Fibroblast of skin of abdomen (primary cell): ENCODE results near the gene GALNT2.
A peak's percentile ranks its signal among the peaks of the same experiment; 100 is the strongest.

ENCODE experiments used
- DNase-seq: peaks from one replicate; pipeline ENCODE4 v3.0.0-alpha.2; 2013

GALNT2 gene

DNA sequence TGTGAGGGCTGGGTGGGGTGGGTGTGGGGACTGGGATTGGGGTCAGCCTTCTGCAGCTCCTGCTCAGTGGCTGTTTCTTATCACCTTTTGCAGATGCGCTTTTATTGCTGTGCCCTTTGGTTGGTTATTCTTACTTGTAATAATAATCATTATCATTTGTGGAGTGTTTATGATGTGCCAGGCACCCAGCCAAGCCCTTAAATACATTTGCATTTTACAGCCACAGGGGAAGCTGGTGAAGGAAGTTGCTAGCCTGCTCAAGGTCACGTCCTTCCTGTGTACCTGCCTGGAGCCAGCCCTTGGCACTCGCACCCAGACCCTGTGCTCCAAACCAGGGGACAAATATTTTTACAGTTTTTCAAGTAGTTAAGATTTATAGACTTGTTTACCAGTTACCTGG is 215.1 kb downstream of the GALNT2 start:
- no peak for DNase-seq

DNA sequence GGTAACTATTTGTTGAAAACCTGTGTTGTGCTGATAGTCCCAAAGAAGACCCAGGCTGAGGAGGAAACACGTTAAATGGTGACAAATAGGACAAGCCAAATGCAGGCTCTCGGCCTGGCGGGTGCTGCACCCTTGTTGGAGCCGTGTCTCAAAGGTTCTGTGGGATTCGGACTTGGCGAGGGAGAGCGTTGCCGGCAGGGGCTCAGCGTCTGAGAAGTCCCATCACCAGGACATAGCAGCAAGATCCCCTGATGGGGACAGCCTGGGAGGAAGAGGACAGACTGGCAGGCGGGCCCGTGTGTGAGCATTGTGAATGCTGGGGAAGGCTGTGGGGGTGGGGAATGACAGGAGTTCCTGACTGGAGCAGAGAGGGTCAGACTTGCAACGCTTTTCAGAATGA is 216.6 kb downstream of the GALNT2 start:
- no peak for DNase-seq

DNA sequence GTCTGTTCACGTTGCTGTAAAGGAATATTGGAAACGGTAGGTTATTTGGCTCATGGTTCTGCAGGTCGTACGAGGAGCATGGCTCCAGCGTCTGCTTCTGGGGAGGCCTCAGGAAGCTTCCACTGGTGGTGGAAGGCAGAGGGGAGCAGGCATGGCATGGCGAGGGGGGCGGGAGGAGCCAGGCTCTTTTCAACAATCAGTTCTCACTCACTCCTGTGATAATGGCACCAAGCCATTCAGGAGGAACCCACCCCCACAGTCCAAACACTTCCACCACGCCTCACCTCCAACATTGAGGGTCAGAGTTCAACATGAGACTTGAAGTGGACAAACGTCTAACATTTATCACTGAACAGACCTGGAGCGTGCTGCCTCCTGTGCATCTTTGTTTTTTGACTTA is 217.9 kb downstream of the GALNT2 start:
- DNase-seq = no peak

DNA sequence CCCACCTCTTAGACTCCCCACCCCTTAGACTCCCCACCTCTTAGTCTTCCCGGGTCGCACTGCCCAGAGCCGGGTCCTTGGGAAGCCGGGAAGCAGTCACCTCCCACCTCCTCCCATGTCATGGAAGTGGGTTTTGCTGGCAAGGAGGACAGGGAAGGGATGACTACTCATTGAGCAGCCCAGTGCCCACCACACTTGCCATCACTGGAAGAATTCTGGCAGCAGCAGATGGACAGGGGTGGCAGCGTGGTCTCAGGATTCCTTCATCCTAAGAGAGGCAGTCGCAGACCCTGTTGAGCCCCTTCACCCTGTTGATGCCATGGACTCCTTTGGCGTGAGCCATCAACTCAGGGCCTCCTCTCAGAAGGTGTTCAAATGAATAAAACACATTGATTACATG is 218.3 kb downstream of the GALNT2 start:
- DNase-seq = no peak

DNA sequence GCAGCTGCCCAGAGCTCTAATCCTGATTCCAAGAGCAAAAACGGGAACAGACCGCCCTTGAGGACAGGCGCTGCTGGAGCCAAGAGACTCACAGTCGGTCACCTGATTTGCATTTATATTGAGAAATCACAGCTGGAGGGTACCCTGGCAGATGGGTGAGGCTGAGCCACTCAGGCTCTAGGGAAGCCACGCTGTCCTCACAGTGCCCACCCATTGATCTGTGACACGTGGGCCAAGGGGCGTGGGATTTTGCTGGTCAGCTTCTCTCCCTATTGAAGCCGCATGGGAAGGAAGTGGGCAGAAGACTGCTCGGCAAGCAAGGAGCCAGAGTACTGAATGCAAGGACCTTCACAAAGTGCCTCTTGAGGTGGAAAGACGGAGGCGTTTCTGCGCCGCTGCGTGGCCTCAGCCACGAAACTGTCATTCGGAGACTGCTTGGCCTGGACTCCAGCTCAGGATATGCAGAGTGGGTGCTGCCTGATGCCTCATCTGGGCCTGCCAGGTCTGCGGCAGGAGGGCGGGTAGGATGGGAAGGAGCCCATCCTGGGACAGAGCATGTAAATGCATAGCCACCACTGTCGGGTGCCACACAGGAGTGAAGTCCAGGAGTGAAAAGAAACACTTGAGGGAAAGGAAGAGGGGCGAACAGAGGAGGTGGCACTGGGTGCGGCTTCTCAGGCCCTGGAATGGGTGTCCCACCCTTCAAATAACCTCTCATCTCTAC is 219.3 kb downstream of the GALNT2 start:
- no peak for DNase-seq

DNA sequence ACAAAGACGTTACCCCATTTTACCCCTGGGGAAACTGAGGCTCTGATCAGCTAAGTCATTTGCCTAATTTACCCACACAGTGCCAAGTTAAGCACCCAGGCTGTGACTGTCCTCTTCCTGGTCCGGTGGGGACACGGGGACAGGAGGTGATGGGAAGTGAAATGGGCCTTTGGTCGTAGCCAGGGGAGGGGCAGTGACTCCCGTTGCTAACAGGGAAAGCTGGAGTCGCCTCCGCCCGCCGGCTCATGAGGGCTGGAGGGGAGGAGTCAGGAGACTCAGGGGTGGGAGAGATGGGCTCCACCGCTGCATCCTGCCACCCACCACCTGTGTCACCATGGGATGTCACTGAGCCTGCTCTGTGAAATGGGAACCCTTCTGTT is 219.8 kb downstream of the GALNT2 start:
- no peak for DNase-seq

DNA sequence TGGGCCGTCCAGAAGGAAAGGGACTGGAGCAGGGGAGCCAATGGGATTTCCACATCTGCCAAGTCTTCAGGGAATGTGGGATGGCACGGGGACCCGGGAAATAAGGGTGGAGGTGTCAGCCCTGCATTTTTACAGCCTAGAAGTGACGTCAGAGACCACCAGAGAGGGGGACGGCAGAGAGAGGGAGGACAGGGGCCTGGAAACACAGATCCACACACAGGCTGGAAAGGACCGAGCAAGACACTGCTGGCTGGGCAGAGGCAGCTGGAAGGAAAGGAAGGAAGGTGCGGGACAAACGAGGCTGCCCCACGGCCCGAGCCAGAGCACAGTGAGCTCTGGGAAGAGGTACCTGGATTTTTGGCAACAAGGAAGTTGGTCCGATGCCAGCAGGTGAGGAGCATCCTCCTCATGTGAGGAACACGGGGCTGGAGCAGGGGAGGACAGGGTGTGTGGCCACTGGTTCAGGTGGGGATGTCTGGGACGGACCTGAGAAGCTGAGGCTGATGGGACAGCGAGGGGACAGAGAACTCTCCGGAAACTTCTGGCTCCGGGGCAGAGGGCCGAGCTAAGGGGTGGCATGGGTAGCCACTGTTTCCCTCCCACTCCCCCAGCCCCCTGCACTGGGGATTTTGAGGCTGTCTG is 220.8 kb downstream of the GALNT2 start:
- no peak for DNase-seq

DNA sequence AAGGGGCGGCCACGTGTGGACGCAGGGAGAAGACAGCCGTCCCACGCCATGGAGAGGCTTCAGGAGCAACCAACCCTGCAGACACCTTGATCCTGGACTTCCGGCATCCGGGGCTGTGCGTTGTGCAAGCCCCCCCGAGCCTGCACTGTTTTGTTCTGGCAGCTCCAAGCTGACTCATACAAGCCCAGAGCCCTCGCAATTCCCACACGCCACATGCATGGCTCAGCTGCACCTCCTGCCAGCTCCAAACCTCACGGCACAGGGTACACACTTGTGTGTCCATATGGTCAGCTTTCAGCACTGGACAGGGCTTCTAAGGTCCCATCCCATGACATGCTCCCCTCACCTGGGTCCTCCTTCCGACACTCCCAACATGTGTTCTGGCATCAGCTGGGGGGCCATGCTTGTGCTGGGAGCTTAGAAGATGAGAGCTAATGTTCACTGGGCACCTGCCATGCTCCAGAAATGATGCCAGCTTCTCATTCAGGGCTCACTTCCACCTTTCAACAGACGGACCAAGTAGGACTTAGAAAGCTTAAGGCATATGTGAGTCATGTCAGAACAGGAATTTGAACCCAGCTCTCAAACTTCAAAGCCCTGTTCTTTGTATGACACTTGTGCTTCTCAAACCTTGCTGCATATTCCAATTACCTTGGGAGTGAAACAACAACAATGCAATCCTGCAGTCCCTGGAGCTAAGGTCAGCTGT is 221.8 kb downstream of the GALNT2 start:
- no peak for DNase-seq

DNA sequence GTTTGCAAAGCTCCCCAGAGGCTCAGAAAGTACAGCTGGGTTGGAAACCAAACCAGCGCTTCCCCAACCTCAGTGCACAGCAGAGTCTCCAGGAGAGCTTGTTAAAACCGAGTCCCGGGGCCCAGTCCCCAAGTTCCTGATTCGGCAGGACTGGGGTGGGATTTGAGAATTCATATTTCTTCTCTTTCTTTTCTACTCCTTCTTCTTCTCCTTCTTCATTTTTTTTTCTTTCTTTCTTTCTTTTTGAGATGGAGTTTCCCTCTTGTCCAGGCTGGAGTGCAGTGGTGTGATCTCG is 222.3 kb downstream of the GALNT2 start:
- DNase-seq = no peak

DNA sequence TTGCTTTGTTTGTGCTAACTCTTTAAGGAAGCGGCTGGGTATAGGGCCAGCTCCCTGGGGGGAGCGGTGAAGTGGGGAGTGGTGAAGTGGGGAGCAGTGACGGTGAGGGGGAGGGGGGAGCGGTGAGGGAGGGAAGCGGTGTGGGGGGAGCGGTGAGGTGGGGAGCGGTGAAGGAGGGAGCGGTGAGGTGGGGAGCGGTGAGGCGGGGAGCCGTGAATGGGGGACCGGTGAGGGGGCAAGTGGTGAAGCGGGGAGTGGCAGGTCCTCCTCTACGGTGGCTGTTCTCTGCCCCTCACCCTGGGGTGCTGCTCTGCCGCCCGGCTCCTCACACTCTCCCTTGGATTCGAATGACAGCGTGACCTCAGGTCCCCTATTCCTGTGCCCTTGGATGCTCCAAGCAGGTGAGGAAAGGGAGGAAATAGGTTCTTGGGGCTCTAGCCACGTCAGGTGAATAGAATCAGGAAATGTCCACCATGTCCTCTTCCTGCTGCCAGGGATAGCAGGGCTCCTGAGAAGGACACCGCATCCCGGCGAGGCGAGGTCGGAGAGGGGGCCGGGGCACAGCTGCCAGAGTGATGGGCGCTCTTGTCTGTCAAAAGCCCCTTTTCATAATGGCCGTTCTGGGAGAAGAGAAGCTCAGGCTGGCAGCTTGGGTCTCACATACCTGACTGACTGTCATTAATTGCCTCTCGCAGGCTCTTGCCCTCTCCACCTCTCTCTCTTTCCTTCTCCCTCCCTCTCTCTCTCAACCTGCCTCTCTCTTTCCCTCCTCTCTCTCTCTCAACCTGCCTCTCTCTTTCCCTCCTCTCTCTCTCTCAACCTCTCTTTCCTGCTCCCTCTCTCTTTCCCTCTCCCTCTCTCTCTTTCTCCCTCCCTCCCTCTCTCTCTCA is 224.9 kb downstream of the GALNT2 start:
- no peak for DNase-seq

DNA sequence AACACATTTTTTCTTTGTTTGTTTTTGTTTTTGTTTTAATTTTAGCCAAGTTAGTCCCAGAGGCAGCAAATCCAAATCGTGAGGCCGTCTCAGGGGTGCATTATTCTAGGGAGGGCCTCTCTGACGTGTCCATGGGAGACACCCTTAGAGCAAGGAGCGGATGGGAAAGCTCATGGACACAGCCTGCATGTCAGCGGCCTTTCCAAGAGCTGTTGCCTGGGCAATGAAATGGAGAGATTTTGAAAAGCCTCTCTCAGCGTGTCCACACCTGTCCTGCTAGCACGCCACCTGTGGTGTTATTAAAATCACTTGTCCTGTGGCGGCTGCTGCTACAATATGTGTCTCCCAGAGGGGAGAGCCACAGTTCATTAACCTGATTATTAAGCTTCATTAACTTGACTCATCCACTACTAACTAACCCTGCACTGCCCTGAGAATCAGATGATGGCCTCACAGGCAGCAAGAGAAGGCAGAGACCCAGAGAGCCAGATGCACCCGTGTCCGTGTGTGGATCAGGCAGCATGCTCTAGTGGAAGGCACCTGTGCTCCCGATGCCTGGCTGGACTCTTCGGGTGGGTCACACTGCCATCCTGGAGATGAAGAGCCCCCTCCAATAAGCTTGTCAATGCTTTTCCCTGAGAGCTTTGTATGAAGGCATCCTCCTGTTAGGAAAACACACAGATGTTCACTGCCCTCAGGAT is 225.8 kb downstream of the GALNT2 start:
- no peak for DNase-seq

DNA sequence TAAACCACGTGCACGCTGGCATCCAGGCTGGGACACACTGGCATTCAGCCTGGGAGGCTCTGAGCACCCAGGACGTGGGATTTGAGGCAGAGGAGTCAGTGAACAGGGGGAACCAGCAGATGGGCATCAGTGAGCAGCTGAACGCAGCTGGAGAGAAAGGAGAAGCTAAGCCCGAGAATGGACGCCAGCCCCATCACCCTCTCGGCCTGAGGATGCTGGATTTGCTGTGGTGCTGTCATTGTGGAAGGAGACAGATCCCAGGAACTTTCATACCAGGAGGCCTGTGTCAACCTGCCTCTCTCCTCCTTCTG is 226.3 kb downstream of the GALNT2 start:
- no peak for DNase-seq

DNA sequence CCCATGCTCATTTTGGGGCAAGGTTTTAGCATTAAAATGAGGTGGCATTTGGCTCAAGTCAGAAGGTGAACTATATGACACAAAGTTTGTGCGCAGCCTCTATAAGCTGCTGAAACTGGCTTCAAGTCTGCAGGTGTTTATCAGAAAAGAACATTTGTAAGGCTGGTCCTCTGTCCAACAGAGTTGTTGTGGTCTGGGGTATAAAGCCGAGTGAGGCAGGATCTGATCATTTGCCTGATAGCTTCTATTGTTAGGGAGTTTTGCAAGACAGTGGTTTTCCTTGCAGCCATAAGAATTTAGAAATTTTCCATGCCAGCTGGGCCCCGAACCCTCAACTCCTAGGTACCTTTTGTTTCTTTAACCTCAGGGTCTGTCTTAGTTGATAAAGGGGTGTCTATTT is 228.3 kb downstream of the GALNT2 start:
- no peak for DNase-seq

DNA sequence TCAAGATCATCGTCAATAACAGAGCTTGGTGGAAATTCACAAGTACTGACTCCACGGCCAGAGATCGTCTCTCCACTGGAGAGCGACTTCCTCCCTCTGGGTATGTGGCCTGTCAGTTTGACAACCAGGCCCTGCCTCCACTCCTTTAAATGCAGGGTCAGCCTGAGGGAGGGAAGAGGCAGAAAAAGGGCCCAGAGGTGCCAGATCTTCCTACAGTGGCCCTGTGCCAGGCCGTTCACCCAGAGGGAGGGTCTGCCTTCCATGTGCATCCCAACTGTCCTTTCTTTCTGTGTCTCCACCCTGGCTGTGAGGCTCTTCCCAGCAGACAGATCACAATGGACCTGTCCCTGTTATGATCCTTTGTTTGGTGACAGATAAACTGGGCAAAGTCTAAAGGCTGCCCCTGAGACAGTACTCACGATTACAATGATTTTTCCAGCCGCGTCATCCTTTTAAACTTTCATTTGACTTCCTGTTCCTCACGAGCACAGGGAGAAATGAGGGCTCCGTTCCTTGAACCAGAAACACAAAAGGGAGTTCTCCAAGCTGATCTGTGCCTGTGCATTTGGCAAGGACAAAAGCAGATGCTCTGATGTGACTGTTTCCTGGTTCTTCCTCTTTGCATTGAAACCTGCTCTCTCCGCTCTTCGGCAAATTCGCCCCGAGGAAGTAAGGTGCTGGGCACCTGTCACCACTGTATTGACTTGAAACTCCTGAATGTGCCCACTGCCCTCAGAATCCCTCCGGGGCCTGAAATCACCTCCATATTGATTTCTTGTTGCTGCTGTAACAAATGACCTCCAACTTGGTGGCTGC is 232.4 kb downstream of the GALNT2 start:
- no peak for DNase-seq

DNA sequence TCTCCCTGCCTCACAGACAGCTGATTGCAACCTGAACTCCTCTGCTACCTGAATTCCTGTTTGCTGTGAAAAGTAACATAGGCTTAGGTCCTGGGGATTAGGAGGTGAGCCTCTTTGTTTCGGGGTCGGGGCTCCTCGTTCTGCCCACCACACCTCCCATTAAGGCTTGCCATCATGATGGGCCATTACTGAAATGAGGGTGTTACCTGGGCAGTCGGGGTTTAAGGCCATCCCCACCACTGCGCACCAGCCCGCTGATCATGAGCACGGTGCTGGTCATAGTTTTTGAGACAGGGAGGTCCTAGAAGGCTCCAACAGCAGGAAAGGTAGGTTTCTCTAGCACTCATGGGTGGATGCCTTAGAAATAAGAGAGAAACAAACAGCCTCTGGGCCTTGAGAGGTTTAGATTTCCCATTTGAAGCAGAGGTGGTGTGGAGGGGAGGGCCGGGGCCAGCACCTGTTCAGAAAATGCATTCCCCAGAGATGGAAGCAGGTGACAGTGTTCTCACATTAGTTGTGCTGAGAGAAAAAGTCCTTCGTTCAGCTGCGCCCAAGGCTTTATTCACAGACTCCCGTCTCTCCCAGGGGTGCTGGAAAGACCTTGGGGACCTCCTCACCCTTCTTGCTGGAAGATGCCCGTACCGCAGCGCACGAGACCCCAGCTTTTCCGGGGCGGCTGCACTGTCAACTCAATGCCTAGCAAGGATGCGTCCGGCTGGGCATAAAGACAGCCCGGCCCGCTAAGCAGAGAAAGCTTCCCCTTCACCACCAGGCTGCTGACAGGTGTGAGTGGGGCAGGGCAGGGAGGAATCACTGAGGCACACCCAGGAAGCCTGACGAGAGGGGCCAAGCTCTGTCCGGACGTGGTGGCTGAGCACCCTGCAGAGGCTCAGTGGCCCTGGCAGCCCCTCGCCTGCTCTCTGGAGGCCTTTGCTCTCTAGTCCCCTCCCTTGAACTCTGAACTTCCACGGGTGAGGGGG is 233.6 kb downstream of the GALNT2 start:
- no peak for DNase-seq

DNA sequence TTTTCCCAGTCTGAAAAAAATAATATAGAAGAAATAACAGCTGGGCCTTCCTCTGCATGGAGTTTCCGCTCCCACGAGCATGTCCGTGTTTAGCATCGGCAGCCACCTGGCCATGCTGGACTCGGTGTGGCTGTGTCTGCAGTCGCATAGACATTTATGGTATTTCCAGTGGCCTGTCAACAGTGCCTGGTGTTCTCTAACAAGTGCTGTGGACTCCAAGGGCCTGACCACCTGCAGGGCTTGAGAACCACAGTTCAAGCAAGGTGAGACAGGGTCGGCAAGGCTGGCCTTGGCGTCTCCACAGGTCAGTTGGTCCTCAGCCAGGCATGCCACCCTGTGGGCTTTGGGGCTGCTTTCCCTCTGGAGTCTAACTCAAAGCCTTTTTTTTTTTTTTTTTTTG is 234.3 kb downstream of the GALNT2 start:
- no peak for DNase-seq

DNA sequence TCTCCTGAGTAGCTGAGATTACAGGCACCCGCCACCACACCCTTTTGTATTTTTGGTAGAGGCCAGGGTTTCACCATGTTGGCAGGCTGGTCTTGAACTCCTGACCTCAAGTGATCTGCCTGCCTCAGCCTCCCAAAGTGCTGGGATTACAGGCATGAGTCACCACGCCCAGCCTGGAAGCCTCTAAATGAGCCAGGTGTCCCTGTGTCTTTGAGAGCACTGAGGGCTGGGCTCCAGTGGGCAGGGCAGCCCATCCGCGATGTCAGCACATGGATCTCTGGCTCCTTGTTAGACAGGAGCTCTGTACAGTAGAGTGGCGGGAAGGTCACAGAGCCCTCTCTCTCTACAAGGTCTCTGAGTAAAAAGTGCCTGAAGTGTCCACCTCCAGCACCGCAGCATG is 234.8 kb downstream of the GALNT2 start:
- no peak for DNase-seq

DNA sequence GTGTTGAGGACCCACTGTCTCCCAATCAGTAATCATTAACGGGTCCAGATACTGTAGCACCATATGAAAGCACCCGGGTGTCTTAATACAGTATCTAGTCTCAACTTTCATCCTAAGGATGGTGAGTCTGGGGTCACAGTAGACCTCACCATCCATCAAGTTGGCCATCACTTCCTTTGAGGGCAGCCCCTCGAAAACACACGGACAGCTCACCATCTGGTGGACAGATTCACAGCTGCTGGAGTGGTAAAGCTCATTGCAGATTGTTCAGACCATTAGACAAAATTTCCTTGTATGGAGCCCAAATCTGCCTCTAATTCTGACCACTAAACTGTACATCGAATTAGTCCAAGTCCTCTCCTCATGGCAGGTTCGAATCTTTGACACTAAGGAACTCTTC is 236.0 kb downstream of the GALNT2 start:
- DNase-seq = peak; percentile 22

DNA sequence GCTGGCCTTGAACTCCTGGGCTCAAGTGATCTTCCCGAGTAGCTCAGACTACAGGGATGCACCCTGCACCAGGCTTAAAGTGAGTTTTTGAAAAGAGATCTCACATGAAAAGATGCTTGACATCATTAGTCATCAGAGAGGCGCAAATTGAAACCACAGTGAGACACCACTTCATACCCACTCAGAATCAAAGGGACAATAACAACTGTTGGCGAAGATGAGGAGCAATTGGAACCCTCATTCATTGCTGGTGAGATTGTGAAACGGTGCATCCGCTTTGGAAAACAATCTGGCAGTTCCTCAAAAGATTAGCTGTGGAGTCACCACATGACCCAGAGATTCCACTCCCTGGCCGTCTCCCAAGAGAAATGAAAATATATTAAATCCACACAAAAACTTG is 236.8 kb downstream of the GALNT2 start:
- DNase-seq = peak; percentile 33

DNA sequence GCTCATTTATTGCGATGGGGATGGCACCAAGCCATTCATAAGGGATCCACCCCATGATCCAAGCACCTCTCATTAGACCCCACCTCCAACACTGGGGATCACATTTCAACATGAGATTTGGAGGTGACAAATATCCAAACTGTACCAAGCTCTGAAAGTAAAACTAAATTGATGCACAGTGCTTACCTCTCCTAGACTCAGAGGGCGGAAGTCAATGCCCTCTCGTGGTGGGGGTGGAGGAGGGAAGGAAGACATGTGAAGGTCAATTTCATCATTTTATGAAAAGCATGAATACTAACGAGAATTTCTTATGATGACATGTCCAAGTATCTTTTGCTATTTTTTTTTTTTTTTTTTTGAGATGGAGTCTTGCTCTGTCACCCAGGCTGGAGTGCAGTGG is 239.1 kb downstream of the GALNT2 start:
- no peak for DNase-seq

DNA sequence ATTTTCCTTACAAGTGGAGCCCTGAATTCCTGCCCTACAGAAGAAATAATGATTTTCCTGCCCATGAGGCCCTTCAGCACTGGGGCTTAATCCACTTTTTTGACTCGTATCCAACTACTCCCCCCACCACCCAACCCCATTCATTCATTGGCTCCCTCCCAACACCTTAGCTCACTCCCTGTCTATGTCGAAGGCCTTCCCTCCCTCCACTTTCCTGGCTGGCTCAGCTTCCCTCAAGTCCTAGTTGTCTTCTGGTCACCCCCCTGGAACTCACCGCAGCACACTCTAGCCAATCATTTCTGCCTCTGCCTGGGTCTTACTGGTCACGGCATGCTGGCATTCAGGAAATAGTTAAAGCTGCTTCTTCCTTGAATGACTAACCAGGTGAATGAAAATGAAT is 240.2 kb downstream of the GALNT2 start:
- DNase-seq = peak; percentile 12
